CD4-positive, alpha-beta T cell treated with Interleukin-4 for 4 hours (primary cell): ENCODE data around the gene PODNL1.
"Not testable (repeated sequence)": the region's sequence is repeated elsewhere in the genome, so short reads cannot be mapped to it uniquely, and the experiment has no call there.

Experiments used
- DNase-seq: peaks from one replicate; pipeline ENCODE4 v3.0.0-alpha.2; 2020

PODNL1 gene

GRCh38 chr19:13938301-13939064, at the start of gene PODNL1:
Gene PODNL1 (minus strand): TSS chr19:13938417. CDS start chr19:13938181, 236 bp downstream.
- no peak for DNase-seq

- DNase-seq = no peak
Observed at GRCh38 chr19:13987101-13987890, 49.1 kb upstream of the PODNL1 start.

- DNase-seq = peak; percentile 99
Observed at GRCh38 chr19:13986348-13986904, 48.2 kb upstream of the PODNL1 start.

GRCh38 chr19:13985771-13986347, 47.6 kb upstream of the PODNL1 start:
- peak; percentile 40 for DNase-seq

GRCh38 chr19:13984875-13985741, 46.9 kb upstream of the PODNL1 start:
- peak; percentile 46 for DNase-seq

GRCh38 chr19:13984186-13984585, 46.0 kb upstream of the PODNL1 start:
- DNase-seq = no peak

- peak; percentile 53 for DNase-seq
Observed at GRCh38 chr19:13983213-13983889, 45.1 kb upstream of the PODNL1 start.

GRCh38 chr19:13982773-13983172, 44.6 kb upstream of the PODNL1 start:
- no peak for DNase-seq

GRCh38 chr19:13981988-13982501, 43.8 kb upstream of the PODNL1 start:
- DNase-seq = no peak

GRCh38 chr19:13981467-13981866, 43.2 kb upstream of the PODNL1 start:
- DNase-seq = no peak

- DNase-seq = no peak
Observed at GRCh38 chr19:13981021-13981420, 42.8 kb upstream of the PODNL1 start.

GRCh38 chr19:13980340-13980739, 42.1 kb upstream of the PODNL1 start:
- DNase-seq = no peak

GRCh38 chr19:13979686-13980085, 41.5 kb upstream of the PODNL1 start:
- no peak for DNase-seq

- no peak for DNase-seq
Observed at GRCh38 chr19:13979244-13979615, 41.0 kb upstream of the PODNL1 start.

GRCh38 chr19:13978351-13979243, 40.4 kb upstream of the PODNL1 start:
- DNase-seq = peak; percentile 26

- DNase-seq = no peak
Observed at GRCh38 chr19:13977803-13978202, 39.6 kb upstream of the PODNL1 start.

- no peak for DNase-seq
Observed at GRCh38 chr19:13976446-13976845, 38.2 kb upstream of the PODNL1 start.

GRCh38 chr19:13975870-13976269, 37.7 kb upstream of the PODNL1 start:
- no peak for DNase-seq

GRCh38 chr19:13974073-13974472, 35.9 kb upstream of the PODNL1 start:
- peak; percentile 33 for DNase-seq

- not testable (repeated sequence) for DNase-seq
Observed at GRCh38 chr19:13973479-13973878, 35.3 kb upstream of the PODNL1 start.
